NT2/D1 (cell line): Measurements from ENCODE around the gene MASP2.

Source experiments
- DNase-seq: peaks from one replicate; pipeline ENCODE4 v3.0.0-alpha.2; 2011; ENCODE audit warnings: low read depth, low spot score
- H3K27me3 ChIP-seq: 2 replicates; pipeline ENCODE4 v1.6.0; 2011; ENCODE audit warnings: mild to moderate bottlenecking; ENCODE audit not compliant: insufficient read length, insufficient read depth
- H3K36me3 ChIP-seq: 2 replicates; pipeline ENCODE4 v1.6.1; 2011; ENCODE audit warnings: mild to moderate bottlenecking, low read length, mixed read lengths; ENCODE audit not compliant: insufficient read depth, insufficient read length
- H3K4me1 ChIP-seq: 2 replicates; pipeline ENCODE4 v1.5.1; 2011; ENCODE audit not compliant: insufficient read depth, insufficient read length
- H3K4me3 ChIP-seq: 2 replicates; pipeline ENCODE4 v1.5.1; 2011; ENCODE audit warnings: low read depth; ENCODE audit not compliant: insufficient read length
- H3K9ac ChIP-seq: 2 replicates; pipeline ENCODE4 v1.6.0; 2011; ENCODE audit warnings: low read depth; ENCODE audit not compliant: insufficient read length
- H3K9me3 ChIP-seq: 2 replicates; pipeline ENCODE4 v1.5.1; 2011; ENCODE audit warnings: mild to moderate bottlenecking, low read length; ENCODE audit not compliant: insufficient read depth
- SUZ12 ChIP-seq: IDR thresholded peaks from 2 replicates; pipeline ENCODE4 v1.6.1; 2011; ENCODE audit not compliant: insufficient read length, insufficient read depth; ENCODE audit errors: extremely low read depth
- YY1 ChIP-seq: IDR thresholded peaks from 2 replicates; pipeline ENCODE4 v1.6.1; 2011; ENCODE audit not compliant: insufficient read length, insufficient read depth
- ZNF274 ChIP-seq: IDR thresholded peaks from 2 replicates; pipeline ENCODE4 v1.6.1; 2011; ENCODE audit warnings: mild to moderate bottlenecking, low read depth, low read length

The MASP2 gene

GRCh38 chr1:10989095-10989494 lies 57.9 kb downstream of the MASP2 start:
- H3K9me3 ChIP-seq: no peaks in the 10 kb centered on the region
- H3K4me1 ChIP-seq: peaks cover 2% of the 10 kb centered on the region
- no peak for TF ChIP-seq ZNF274
- no peak for TF ChIP-seq SUZ12
- TF ChIP-seq YY1: no peak
- H3K4me3 ChIP-seq: no peak overlapping the region
- no peak for DNase-seq
- no peaks in the 10 kb centered on the region for H3K36me3 ChIP-seq
- H3K9ac ChIP-seq: no peak overlapping the region
- H3K27me3 ChIP-seq: no peaks in the 10 kb centered on the region

GRCh38 chr1:10987840-10988417 lies 59.1 kb downstream of the MASP2 start:
- no peak overlapping the region for H3K4me3 ChIP-seq
- H3K9me3 ChIP-seq: no peaks in the 10 kb centered on the region
- peaks cover 5% of the 10 kb centered on the region for H3K4me1 ChIP-seq
- no peaks in the 10 kb centered on the region for H3K36me3 ChIP-seq
- TF ChIP-seq SUZ12: no peak
- TF ChIP-seq YY1: no peak
- DNase-seq: no peak
- H3K9ac ChIP-seq: no peak overlapping the region
- H3K27me3 ChIP-seq: no peaks in the 10 kb centered on the region

- H3K9me3 ChIP-seq: no peaks in the 10 kb centered on the region
- TF ChIP-seq SUZ12 (no peak), ZNF274 (no peak), YY1 (no peak)
- DNase-seq: no peak
- H3K36me3 ChIP-seq: no peaks in the 10 kb centered on the region
- H3K4me1 ChIP-seq: peaks cover 5% of the 10 kb centered on the region
- no peak overlapping the region for H3K4me3 ChIP-seq
- H3K9ac ChIP-seq: no peak overlapping the region
- H3K27me3 ChIP-seq: no peaks in the 10 kb centered on the region
Observed at GRCh38 chr1:10986525-10986890, 60.5 kb downstream of the MASP2 start.

GRCh38 chr1:10980841-10981727 lies 66.0 kb downstream of the MASP2 start:
- DNase-seq: no peak
- Histone ChIP-seq H3K36me3 (no peaks in the 10 kb centered on the region), H3K9ac (peak overlapping the region; percentile 72), H3K9me3 (no peaks in the 10 kb centered on the region), H3K4me1 (peaks cover 9% of the 10 kb centered on the region), H3K27me3 (no peaks in the 10 kb centered on the region), H3K4me3 (peak overlapping the region; percentile 15)
- no peak for TF ChIP-seq ZNF274

GRCh38 chr1:10980094-10980577 lies 66.9 kb downstream of the MASP2 start:
- H3K36me3 ChIP-seq: no peaks in the 10 kb centered on the region
- peaks cover 9% of the 10 kb centered on the region for H3K4me1 ChIP-seq
- no peaks in the 10 kb centered on the region for H3K9me3 ChIP-seq
- TF ChIP-seq SUZ12: no peak
- TF ChIP-seq YY1: no peak
- no peak for TF ChIP-seq ZNF274
- no peaks in the 10 kb centered on the region for H3K27me3 ChIP-seq
- peak; percentile 90 for DNase-seq
- peak overlapping the region; percentile 15 for H3K4me3 ChIP-seq
- peak overlapping the region; percentile 72 for H3K9ac ChIP-seq

GRCh38 chr1:10979483-10979920 lies 67.5 kb downstream of the MASP2 start:
- DNase-seq: no peak
- Histone ChIP-seq H3K9ac (peak overlapping the region; percentile 26), H3K4me1 (peaks cover 9% of the 10 kb centered on the region), H3K4me3 (no peak overlapping the region), H3K27me3 (no peaks in the 10 kb centered on the region), H3K9me3 (no peaks in the 10 kb centered on the region; the same call in 1 of the 2 replicates), H3K36me3 (no peaks in the 10 kb centered on the region)
- TF ChIP-seq ZNF274 (no peak), SUZ12 (no peak), YY1 (no peak)

GRCh38 chr1:10978719-10979118 lies 68.3 kb downstream of the MASP2 start:
- Histone ChIP-seq H3K4me3 (no peak overlapping the region), H3K4me1 (peaks cover 9% of the 10 kb centered on the region), H3K27me3 (no peaks in the 10 kb centered on the region), H3K36me3 (no peaks in the 10 kb centered on the region), H3K9ac (no peak overlapping the region), H3K9me3 (no peaks in the 10 kb centered on the region; the same call in 1 of the 2 replicates)
- TF ChIP-seq YY1 (no peak), SUZ12 (no peak), ZNF274 (no peak)
- DNase-seq: no peak
